HS-27A (cell line): Measurements from ENCODE around the gene METTL25.
"Not testable (repeated sequence)": the region's sequence is repeated elsewhere in the genome, so short reads cannot be mapped to it uniquely, and the experiment has no call there.

Experiments used
- DNase-seq: peaks from one replicate; pipeline ENCODE4 v3.0.0-alpha.2; 2012; ENCODE audit warnings: low read depth, missing footprints

Gene METTL25, protein sequence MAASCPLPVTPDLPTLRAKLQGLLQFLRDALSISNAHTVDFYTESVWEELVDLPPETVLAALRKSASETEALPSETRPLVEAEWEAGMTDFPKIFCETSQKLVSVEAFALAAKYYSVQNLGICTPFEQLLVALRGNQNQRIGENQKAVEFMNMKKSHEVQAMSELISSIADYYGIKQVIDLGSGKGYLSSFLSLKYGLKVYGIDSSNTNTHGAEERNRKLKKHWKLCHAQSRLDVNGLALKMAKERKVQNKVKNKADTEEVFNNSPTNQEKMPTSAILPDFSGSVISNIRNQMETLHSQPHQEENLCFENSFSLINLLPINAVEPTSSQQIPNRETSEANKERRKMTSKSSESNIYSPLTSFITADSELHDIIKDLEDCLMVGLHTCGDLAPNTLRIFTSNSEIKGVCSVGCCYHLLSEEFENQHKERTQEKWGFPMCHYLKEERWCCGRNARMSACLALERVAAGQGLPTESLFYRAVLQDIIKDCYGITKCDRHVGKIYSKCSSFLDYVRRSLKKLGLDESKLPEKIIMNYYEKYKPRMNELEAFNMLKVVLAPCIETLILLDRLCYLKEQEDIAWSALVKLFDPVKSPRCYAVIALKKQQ

DNA sequence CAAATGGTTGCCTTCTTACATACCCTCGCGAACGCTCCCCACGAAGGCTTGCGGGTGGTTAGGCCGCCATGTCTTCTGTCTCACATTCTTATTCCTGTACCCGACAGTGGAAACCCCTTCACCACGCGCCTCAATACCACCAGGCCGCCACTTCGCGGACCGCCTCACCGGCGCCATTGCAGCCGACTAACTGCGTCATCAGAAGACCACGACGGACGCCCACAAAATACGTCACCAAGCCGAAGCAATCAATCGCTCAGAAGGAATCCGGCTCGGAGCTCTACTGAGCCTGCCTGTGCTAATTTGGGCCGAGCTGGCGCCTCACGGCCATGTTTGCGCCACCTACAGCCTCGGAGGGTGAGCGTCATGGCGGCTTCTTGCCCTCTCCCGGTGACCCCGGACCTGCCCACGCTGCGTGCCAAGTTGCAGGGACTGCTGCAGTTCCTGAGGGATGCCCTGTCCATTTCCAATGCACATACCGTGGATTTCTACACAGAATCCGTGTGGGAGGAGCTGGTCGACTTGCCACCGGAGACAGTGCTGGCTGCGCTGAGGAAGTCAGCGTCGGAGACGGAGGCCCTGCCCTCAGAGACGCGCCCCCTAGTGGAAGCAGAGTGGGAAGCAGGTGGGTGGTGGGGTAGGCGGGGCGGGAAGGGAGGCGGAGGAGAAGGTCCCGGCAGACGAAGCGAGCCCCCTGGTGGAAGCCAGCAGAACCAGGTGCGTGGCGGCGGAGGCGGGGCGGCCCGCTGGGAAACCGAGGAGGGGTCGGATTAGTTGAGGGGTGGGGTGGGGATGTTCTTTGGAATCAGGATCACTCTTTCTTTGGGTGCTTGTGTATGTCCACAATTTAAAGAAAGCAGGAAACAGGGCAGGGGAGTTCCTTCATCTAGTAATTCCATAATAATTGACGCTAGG lies at the start of gene METTL25, which contains the start of gene CCDC59:
Gene METTL25 (plus strand): TSS at position 330 of the 915 bp plus-strand sequence. CDS start 37 bp downstream, at position 367.
Gene CCDC59 (minus strand): TSS at position 188 of the 915 bp plus-strand sequence. CDS start 11 bp downstream, at position 177.
- DNase-seq, result peak; percentile 90

DNA sequence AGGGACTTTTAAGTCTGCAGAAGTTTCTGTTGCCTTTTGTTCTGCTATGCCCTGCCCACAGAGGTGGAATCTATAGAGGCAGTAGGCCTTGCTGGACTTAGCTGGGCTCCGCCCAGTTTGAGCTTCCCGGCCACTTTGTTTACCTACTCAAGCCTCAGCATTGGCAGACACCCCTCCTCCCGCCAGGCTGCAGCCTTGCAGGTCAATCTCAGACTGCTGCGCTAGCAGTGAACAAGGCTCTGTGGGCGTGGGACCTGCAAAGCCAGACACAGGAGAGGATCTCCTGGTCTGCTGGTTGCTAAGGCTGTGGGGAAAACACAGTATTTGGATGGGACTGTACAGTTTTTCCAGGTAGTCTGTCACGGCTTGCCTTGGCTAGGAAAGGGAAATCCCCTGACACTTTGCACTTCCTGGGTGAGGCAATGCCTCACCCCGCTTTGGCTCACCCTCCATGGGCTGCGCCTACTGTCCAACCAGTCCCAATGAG lies 43.9 kb upstream of the METTL25 start:
- no peak for DNase-seq

DNA sequence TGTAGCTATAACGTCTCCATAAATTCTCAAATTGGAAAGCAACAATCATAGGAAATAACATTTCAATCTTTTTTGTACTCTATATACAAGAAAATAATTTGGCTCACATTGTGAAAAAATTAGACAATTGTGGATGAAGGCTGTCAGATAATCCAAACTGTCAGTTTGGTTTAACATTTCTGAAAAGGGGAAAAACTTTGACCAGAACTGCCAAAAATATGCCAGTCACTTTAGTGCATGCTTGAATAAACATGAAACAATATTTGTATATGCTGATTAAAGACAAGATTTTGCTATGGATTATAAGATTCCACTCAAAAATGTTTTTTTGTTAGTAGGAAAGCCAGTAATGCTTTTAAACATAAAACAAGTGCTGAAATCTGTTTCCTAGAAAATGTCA lies 39.1 kb upstream of the METTL25 start:
- no peak for DNase-seq

DNA sequence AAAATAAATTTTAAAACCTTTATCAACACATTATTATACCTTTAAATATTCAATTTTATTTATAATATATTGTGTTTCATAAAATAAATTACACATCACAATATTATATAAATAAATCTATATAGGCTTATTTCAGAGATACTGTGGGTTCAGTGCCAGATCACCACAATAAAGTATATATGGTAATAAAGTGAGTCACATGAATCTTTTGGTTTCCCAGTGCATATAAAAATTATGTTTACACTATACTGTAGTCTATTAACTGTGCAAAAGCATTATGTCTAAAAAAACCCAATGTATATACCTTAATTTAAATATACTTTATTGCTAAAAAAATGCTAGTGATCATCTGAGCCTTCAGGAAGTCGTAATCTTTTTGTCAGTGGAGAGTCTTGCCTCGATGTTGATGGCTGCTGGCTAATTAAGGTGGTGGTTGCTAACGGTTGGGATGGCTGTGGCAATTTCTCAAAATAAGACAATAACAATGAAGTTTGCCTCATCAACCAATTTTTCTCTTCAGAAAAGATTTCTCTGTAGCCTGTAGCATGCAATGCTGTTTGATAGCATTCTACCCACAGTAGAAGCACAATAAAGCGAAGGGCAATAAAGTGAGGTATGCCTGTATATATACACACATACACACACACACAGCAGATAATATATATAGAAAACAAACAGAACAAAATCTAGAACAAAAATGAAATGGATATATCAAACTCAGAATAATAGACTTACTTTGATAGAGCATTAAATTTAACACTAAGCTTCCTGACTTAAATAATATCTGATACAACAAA lies 32.6 kb upstream of the METTL25 start:
- no peak for DNase-seq

DNA sequence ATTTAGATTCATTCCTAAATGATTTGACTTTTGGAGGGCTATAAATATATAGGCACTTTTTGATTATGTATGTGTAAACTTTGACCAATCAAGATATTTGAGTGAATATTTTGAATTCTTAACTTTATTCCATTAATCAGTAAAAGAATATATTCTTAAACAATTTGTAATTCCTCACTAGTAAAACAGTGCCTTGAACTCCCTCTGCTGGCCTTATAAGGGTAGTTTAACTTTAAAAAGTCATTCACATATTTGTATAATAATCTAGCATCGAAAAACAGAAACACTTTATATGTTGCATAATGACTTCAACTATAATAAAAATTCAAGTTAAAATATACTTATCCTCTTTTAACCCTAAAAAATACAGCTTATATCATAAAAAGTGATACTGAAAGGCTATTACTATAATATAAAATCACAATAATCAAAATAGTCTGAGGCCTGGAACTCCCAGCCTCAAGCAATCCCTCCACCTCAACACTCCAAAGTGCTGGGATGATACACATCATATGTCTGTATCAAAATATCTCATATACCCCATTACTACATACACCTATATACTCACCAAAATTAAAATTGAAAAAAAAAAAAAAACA lies 31.3 kb upstream of the METTL25 start:
- no peak for DNase-seq

DNA sequence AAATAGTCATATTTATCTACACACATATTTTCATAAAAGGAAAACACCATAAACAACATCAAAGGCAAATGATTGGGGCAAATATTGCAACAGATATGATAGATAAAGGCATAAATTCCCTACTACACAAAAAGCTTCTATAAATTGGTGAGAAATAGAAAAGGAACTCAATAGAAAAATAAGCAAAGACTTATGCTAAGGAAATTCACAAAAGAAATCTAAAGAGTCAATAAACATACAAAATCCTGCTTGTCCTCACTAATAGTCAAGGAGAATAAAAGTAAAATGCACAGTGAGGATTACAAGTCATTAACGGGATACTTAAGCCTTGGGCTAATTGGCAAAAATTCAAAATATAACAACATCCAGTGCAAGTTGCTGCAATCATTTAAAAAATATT lies 30.5 kb upstream of the METTL25 start:
- DNase-seq, result no peak

DNA sequence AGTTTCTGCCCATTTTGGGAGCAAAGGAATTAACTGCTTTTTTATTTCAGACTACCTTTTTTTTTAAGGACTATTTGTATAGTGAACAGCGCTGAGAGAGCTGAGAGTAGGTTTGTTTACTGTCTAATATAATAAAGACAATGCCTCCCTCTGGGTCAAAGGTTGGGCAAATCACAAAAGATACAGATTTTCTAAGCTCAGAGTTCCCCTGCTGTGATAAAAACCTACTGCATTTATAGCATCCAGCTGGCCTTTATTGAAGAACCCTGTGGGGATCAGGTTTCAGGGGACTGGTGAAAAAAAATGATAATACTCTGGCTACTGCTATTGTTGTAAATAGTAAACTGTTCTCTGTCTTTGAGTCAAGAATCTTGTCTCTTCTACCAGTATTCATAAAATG lies 28.8 kb upstream of the METTL25 start:
- no peak for DNase-seq

DNA sequence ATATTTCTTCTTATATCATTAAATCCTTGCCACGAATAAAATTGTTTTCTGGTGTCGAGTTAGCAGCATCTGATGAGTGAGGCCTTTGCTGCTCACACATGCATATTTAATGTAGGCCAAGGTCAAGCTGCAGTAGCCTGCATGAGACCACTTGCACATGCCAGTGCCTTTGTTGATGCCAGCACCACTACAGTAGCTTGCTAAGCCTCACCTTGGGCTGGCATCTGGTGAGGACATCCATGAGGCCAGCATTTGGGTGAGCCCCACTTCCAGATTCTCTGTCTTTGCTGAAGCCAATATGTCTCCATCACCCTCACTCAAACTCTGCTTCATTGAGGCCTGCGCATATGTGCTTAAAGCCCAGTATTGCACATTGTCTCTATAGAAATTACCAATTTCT lies 8.2 kb upstream of the METTL25 start:
- no peak for DNase-seq

DNA sequence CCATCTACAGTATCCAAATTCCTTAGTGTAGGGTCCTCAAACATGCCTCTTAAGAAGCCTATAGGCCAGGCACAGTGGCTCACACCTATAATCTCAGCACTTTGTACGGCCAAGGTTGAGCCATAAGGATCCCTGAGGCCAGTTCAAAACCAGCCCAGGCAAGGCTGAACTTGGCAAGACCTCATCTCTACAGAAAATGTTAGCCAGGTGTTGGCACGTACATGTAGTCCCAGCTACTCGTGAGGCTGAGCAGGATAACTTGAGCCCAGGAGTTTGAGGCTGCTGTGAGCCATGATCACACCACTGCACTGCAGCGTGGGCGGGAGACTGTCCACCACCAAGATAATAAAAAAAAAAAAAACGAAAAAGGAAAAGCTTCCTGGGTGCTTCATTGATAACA lies 6.9 kb upstream of the METTL25 start:
- no peak for DNase-seq

DNA sequence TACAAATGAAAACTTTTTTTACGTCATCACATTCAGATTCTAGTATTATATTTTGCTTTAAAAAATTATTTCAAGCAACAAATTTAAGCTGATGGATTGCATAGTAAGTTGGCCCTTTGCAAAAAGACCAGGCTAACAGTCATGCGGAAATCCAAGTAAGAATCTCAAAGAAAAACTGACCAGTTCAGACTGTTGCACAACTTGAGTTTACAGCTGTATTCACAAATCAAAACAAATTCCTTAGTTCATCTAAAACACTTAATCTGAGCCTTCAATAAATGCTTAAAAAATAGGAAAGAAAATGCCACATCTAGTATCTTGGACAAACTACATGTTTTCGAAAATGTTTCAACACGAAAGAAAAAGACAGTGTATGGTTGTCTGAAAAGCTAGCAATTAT lies 989 bp upstream of the METTL25 start:
- no peak for DNase-seq

DNA sequence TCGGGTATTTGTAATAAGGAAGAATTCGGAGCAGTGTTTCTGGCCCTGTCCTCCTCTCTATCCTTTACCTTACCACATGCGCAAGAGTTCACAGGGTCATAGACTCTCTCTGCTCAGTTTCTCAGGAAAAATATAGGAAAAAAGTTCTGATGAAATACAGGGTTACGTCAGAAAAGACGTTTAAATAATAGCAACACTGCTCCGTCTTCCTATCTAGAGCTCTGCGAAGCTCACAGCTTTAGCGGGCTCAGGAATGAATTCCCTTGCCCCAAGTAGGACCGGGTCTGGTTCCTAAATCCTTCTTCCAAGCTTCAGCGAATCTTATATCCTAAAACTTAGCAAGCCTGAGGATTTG lies 507 bp upstream of the METTL25 start:
- no peak for DNase-seq

DNA sequence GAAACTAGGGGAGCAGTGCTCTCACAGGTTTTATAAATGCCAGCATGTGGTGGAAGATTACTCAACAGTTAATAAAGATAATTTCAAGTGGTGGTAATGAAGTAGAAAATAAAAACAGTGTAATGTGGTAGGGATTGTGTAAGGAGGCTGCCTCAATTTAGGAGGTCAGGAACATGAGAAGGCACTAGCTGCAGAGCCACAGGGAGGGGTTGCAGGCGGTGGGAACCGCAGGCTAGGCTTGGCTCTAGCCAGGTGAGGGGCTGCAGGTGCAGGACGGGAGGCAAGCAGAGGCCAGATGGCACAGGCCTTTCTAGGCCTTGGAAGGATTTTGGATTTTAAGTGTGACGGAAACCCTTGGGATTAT lies 768 bp downstream of the METTL25 start:
- no peak for DNase-seq

DNA sequence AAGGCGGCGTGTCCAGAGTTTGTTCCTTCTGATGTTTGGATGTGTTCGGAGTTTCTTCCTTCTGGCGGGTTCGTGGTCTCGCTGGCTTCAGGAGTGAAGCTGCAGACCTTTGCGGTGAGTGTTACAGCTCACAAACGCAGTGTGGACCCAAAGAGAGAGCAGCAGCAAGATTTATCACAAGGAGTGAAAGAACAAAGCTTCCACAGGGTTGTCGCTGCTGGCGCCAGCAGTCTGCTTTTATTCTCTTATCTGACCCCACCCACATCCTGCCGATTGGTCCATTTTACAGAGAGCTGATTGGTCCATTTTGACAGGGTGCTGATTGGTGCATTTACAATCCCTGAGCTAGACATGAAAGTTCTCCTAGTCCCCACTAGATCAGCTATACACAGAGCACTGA lies 2.5 kb downstream of the METTL25 start:
- DNase-seq, result not testable (repeated sequence)

DNA sequence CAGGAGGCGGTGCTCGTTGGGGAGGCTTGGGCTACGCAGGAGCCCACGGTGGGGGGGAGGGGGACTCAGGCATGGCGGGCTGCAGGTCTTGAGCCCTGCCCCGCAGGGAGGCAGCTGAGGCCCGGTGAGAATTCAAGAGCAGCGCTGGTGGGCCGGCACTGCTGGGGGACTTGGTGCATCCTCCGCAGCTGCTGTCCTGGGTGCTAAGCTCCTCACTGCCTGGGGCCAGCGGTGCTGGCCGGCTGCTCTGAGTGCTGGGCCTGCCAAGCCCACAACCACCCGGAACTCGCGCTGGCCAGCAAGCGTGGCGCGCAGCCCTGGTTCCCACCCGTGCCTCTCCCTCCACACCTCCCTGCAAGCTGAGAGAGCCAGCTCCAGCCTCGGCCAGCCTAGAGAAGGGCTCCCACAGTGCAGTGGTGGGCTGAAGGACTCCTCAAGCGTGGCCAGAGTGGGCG lies 3.2 kb downstream of the METTL25 start:
- no peak for DNase-seq

DNA sequence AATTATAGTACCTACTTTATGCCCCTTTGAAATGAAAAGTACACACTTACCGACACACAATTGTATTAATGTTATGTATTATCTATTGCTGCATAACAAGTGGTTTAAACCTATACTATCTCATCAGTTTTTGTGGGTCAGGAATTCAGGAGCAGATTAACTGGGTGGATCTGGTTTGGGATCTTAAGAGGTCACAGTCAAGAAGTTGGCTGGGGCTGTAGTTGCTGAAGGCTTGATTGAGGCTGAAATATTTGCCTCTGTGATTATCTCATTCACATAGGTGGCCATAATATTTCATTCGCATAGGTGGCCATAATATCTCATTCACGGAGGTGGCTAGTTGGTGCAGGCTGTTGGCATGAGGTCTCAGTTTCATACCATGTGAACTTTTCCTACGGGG lies 5.7 kb downstream of the METTL25 start:
- DNase-seq, result no peak

DNA sequence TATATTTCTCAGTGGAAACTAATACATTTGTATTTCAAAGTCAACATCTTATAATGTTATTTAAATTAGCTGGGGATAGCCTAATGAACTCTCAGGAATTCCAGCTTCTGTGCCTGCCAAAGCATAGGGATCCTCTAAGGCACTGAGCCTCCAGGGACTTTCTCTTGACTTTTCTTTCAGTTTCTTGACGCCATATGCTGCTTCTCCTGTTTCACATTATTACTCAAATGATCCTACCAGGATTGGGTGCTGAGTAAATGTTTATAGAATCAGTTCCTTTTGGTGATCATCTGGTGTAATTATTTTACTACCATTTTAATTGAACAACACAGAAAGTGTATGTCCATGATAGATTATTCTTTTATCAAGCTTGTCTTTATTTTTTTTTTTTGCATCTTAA lies 7.9 kb downstream of the METTL25 start:
- DNase-seq, result no peak

DNA sequence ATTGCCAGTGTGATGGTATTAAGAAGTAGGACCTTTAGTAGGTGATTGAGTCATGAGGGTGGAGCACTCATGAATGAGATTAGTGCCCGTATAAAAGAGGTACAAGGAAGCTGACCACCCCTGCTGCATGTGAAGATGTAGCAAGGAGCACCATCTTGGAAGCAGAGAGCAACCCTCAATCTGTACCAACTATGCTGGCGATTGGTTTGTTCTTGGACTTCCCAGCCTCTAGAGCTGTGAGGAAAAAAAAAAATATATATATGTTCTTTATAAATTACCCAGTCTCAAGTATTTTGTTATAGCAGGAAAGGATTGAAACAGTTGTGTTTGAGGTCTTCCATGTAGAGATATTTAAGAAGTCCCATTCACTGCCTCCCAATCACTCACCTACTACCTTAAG lies 16.9 kb downstream of the METTL25 start:
- no peak for DNase-seq

DNA sequence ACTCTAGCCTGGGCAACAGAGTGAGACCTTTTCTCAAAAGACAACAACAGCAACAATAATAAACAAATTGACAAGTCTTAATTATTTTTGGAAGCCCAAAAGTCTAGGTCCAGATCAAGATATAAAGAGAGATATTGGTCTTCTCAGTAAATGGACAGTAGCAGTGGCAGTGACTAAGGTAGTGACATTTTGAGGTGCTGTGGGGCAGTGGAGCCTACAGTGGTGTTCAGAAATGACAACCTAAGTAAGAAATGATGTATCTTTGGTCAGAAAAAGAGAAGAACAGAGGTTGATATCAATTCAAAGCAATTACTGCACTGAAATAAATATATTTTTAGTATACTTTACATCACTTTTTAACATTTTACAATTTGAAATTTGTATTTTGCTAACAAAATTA lies 20.7 kb downstream of the METTL25 start:
- no peak for DNase-seq

DNA sequence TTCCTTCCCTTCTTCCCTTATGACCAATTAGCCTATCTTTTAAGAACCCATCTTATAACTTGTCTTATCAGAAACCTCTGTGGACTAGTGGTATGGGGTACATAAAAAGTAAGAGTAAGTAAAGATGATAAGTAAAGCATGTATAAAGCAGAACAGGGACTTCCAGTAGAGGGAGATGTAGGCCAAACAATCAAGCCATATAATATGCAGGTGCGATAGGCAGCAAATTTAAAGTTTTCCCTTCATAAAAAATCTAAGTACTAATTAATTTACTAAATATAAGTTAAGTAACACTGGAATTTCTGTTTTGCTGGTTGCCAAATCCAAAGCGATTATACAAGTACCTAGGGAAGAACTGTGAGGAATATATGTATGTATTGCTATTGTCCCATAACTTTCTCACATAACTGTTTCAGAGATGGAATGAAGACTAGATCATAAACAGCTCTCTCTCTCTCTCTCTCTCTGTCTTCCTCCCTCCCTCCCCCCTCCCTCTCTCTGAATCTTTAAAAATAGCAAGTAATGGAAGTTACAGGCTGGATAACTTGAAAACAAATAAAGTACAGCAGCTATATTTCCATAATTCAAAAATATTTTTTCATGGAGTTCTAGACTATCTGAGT lies 25.7 kb downstream of the METTL25 start:
- no peak for DNase-seq

DNA sequence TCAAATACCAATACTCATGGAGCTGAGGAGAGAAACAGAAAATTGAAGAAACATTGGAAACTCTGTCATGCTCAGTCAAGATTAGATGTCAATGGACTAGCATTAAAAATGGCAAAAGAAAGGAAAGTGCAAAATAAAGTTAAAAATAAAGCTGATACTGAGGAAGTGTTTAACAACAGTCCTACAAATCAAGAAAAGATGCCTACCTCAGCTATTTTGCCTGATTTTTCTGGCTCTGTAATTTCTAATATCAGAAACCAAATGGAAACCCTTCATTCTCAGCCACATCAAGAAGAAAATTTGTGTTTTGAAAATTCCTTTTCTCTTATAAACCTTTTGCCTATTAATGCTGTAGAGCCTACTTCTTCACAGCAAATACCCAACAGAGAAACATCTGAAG lies 40.5 kb downstream of the METTL25 start:
- DNase-seq, result no peak

DNA sequence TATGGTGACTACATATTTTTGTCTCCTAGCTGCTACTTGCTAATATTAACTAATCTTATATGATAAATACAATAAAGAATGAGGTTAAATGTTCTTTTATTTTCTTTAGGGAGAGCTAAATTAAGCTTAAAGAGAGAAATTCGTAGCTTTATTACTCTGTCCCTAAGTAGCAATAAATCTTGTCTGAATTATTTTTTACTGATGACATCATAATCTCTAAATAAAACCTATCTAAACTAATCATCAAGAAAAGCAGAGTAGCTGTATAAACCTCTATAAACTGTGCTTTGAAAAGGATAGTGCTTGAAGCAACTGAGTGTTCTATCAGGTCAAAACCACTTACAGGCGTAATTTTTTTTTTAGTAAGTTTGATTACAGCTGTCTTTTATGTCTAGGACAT lies 42.5 kb downstream of the METTL25 start:
- DNase-seq, result no peak
